NCI-H748 (cell line): ENCODE measurements around the gene DUSP9.

Experiments used
- DNase-seq: peaks from one replicate; lab custom pipeline; 2025; ENCODE audit not compliant: unreplicated experiment; lab: John Stamatoyannopoulos, UW

Gene DUSP9

GRCh38 chrX:153621949-153622598, 24.9 kb upstream of the DUSP9 start:
- no peak for DNase-seq

DNA sequence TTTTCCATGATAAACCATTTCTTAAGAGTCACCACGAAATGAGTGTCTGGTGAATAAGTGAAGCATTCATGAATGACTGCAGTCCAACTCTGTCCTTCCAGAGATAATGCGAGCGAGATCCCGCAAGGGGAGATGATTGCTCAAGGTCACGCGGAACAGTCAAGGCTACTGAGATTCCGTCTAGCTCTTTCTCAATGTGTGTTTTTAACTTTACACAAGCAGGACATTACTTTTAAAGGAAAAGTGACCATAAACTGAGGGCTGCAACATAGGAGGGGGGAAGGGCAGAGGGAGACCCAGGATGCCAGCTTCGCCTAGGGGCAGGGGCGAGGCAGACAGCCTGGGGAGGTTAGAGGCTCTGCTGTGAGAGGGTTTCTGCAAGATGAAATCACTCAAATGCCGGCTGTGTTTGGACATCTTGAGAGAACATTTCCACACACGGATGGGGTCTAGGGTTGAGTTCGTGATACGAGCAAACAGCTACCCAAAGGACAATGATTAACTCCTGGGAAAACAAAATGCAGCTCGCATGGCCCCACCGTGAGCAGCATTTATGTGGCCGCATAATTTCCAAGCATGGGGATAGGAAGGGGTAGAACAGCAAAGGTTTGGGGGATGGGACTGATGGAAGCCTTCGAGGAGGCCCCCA, 24.2 kb upstream of the DUSP9 start:
- DNase-seq, result no peak

- no peak for DNase-seq
Measured at GRCh38 chrX:153623310-153624029, 23.5 kb upstream of the DUSP9 start.

DNA sequence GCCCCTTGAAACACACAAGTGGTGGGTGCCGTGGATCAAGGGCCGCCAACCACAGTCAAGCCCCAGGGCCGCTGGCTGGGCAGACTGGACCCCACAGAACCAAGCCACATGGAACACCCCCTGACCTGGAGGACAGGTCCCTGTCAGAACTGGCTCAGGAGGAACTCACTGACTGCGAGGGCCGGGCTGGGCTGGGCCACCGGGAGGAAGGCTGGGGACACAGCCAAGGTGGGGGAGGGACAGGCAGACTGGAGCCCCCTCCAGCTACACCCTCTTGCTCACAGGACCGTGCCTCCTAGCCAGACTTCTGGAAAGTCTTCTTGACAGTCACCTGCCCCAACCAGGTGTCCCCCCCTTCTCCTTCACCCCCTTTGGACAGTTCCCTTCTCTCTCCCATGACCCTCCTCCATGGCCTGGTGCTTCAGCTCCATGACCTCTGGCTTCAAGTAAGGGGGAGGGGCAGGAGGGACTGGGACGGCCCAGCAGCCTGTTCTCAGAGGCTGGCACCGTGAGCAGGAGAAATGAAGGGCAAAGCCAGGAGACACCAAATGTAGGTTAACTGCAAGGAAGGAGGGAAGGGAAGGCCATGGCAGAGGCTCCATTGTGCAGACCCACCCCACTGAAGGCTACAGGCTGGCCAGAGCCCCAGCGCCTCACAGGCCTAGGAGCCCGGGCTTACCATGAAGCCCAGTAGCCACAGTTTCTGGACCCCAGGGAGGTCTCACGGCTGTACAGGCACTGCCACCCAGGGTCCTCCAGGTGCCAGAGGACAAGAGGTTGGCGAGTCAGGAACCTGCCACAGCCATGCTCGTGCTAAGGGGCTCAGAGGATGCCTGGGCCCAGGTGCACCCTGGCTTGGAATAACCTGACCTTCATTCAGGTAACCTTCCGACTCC, 22.6 kb upstream of the DUSP9 start:
- no peak for DNase-seq

- DNase-seq, result no peak
Measured at GRCh38 chrX:153625271-153626024, 21.6 kb upstream of the DUSP9 start.

DNA sequence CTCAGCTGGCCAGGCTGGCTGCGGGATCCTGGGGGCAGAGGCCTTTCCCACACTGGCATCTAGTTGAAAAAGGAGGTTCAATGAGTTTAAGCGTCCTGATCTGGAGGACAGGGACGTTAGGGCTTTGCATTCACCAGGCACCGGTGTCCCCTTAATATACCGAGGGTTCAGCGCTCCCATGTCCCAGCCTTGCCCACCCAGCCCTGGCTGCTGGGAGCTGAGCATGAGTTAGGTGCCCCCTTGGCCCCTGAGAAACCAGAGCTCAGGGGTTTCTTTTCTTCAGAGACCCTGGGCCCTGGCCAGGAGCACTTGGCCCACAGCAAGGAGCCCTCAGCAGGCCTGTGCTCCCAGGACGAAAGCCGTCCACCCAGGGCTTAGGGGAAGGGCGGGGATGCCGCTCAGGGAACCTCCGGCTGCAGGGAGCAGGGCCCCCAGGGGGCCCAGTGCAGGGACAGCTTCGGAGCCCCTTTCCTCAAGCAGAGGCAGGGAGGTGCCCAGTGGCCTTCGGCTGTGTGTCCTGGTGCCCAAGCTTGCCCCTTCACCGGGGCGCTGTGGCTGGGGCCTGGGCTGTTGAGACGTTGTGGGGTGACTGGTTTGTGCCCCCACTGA, 20.9 kb upstream of the DUSP9 start:
- no peak for DNase-seq

DNA sequence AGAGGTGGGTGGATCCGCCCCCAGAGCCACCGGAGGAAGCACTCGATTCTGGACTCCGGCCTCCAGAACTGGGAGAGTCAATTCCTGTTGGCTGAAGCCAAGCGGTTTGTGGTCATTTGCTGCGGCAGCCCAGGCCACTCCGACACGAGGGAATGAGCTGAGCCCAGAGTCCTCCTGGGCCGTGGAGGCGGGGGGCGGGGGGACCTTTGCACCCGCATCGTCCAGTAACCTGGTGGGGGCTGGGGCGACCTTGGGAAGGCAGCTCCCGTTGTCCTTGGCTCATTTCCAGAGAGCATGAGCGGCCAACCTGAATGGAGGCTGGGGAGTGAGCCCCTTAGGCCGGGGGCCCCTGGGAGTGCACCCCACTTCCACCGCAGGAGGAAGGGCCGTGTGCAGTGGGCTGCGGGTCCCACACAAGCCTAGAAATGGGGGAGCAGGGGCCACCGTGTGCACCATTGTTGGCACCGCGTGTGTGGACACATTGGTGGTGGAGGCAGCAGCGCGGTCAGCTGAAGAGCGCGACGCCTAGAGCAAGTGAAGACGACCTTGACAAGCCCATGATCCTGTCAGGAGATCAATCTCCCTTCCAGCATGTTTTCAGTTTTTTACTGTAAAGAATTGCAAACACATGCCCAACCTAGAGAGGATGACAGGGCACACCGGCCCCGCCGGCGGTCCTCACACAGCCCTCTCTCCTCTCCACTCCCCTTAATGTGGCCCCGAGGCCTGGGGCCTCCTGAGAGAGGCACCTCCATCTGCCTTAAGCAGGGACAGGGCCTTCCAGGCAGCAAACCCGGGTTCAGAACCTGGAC, 19.9 kb upstream of the DUSP9 start:
- DNase-seq, result no peak

DNA sequence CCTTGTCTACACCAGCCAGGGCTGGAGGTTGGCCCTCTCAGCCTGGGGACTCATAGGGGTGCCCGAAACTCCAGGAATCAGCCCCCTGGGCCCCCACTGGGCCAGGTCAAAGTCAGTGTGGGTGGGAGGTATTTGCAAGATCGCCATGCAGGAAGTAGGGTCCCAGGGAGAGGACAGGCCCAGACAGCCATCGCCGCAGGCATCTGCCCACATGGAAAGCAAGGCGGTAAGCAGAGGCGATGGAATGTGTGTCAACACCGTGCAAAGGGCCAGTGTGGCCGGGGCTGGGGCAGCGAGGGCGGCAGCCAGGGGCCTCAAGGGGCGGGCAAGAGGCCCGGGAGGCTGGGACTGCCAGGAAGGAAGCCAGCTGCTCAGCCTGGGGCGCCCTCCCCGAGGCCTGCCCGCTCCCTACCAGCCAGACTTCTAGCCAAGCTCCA, 19.3 kb upstream of the DUSP9 start:
- no peak for DNase-seq

DNA sequence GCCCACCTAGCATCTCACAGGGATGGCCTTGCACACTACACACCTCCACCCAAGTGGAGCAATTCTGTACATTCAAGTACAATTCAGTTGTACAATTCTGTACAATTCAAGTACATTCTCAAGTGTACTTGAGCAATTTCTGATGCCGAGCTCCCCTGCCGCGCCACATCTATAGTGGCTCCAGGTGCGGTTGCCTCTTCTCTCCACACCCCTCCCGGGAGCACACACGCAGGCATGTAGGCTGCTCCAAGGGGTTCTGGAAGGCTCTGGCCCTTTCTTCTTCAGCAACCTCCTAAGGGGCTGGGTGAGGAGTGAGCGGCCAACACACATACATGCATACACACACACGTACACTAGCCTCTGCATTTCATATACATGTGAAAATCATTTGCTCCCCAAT, 18.9 kb upstream of the DUSP9 start:
- no peak for DNase-seq

GRCh38 chrX:153628665-153629064, 18.3 kb upstream of the DUSP9 start:
- no peak for DNase-seq

DNA sequence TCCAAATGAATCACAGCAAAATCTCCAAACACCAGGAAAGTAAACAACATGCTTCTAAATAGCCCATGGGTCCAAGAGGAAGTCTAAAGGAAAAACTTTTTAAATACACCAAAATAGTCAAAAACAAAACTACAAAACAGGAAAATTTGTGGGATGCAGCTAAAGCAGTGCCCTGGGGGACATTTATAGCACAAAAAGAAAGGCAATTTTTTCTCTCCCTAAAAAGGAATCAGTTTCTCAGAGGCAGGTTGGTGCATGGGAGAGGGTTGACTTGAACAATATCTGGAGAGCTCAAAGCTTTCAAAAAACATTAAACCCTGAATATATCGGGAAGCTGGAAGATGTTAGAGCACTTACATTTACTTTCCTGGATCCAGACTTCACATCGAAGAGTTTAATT, 15.7 kb upstream of the DUSP9 start:
- DNase-seq, result no peak

DNA sequence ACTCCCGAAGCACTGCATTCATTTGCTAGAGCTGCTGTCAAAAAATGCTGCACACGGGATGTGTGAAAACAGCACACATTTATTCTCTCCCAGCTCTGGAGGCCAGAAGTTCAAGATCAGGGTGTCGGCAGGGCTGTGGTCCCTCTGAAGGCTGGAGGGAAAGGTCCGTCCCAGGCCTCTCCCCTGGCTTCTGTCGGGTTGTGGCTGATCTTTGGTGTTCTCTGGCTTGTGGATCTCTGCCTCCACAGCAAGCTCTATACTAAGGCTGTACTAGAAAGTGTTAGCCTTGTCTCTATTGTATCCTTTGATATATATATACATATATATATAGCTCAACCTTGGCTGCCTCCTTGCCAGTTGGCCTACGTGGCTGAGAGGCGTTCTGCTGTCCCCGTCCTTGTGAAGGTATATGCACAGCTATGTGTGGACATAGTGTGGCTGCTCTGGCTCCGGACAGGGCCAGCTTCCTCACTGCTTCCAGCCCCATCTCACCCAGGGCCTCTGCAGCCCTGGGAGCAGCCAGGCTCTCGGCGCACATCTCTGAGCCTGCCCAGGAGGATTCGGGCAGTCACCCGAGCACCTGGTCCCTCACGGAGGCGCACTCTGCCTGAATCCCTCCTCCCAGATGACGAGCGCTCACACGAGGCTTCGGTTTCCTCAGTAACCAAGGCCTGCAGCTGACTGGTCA, 15.0 kb upstream of the DUSP9 start:
- no peak for DNase-seq

DNA sequence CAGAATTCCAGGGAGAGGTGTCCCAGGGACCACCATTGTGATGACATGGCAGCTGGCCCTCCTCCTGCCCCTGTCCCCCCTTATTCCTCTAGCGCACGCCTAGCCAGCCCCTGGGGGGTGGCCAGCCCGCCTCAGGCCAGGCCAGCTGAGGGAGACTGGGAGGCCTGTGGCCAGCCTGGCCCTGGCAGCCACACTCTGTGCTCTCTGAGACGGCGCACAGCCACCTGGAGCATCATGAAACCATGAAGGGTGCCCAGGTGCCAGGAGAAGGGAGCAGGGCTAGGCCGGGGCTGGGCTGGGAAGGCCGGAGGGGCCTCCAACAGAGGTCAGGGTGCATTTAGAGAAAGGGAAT, 14.4 kb upstream of the DUSP9 start:
- DNase-seq, result no peak

- DNase-seq, result no peak
Measured at GRCh38 chrX:153633048-153633447, 14.0 kb upstream of the DUSP9 start.

- DNase-seq, result no peak
Measured at GRCh38 chrX:153633607-153634180, 13.3 kb upstream of the DUSP9 start.

GRCh38 chrX:153634236-153634635, 12.8 kb upstream of the DUSP9 start:
- DNase-seq, result no peak

GRCh38 chrX:153634832-153635231, 12.2 kb upstream of the DUSP9 start:
- no peak for DNase-seq

DNA sequence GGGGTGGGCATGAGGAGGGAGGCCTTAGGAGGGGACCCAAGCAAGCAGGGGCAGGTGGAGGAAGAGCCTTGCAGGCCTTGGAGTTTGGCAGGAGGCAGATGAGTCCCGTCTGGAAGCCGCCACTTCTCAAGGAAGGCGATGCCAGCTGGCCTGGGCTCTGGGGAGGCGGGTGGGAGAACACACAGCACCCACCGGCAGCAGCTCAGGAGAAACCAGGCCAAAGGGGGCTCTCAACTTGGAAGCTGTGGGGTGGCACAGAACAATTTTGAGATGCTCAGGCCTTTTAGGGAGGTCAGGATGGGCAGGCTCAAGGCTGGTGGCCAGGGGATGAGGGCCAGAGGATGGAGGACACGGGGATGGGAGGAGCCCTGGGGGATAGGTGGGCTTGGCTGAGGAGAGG, 11.6 kb upstream of the DUSP9 start:
- no peak for DNase-seq
